ENCODE results near the gene ISOC2.
"Not testable (repeated sequence)": the region's sequence is repeated elsewhere in the genome, so short reads cannot be mapped to it uniquely, and the experiment has no call there.

ISOC2 gene

GRCh38 chr19:55449469-55449868 is 12.0 kb downstream of the ISOC2 start:
- Histone ChIP-seq H3K9ac (ENCODE audit: low read depth, low read length, poor library complexity, severe bottlenecking) (no peak overlapping the region), H3K36me3 (ENCODE audit: insufficient read depth, low read length) (no peaks in the 10 kb centered on the region), H3K27me3 (ENCODE audit: insufficient read depth, low read length, poor library complexity, severe bottlenecking) (no peaks in the 10 kb centered on the region), H3K4me2 (ENCODE audit: low read depth, low read length, poor library complexity, severe bottlenecking) (no peak overlapping the region), H3F3A (ENCODE audit: low read depth) (no peaks in the 10 kb centered on the region), H4K20me1 (ENCODE audit: insufficient read depth, low read length, poor library complexity, severe bottlenecking) (no peaks in the 10 kb centered on the region), H3K4me3 (ENCODE audit: low read length, poor library complexity, severe bottlenecking) (no peak overlapping the region), H2AFZ (ENCODE audit: low read length) (no peak overlapping the region), H3K9me3 (ENCODE audit: insufficient read depth, low read depth, low read length) (no peaks in the 10 kb centered on the region), H3K4me1 (ENCODE audit: insufficient read depth, low read length, poor library complexity, severe bottlenecking) (no peaks in the 10 kb centered on the region), H3K79me2 (ENCODE audit: insufficient read depth, low read length) (no peaks in the 10 kb centered on the region), H3K9me2 (replicated peaks; ENCODE audit: low read depth, low read length) (no peaks in the 10 kb centered on the region)
- TF ChIP-seq, protein P1, sequence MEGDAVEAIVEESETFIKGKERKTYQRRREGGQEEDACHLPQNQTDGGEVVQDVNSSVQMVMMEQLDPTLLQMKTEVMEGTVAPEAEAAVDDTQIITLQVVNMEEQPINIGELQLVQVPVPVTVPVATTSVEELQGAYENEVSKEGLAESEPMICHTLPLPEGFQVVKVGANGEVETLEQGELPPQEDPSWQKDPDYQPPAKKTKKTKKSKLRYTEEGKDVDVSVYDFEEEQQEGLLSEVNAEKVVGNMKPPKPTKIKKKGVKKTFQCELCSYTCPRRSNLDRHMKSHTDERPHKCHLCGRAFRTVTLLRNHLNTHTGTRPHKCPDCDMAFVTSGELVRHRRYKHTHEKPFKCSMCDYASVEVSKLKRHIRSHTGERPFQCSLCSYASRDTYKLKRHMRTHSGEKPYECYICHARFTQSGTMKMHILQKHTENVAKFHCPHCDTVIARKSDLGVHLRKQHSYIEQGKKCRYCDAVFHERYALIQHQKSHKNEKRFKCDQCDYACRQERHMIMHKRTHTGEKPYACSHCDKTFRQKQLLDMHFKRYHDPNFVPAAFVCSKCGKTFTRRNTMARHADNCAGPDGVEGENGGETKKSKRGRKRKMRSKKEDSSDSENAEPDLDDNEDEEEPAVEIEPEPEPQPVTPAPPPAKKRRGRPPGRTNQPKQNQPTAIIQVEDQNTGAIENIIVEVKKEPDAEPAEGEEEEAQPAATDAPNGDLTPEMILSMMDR (conservative IDR thresholded peaks at IDR 0.05; ENCODE audit: low read length), result no peak
- TF ChIP-seq EZH2phosphoT487 (IDR thresholded peaks at IDR 0.05; ENCODE audit: borderline replicate concordance), result no peak

- not testable (repeated sequence) for H3K4me2 ChIP-seq (ENCODE audit: low read depth, low read length, poor library complexity, severe bottlenecking); H3F3A ChIP-seq (ENCODE audit: low read depth); H4K20me1 ChIP-seq (ENCODE audit: insufficient read depth, low read length, poor library complexity, severe bottlenecking); H3K4me3 ChIP-seq (ENCODE audit: low read length, poor library complexity, severe bottlenecking); H3K4me1 ChIP-seq (ENCODE audit: insufficient read depth, low read length, poor library complexity, severe bottlenecking); H2AFZ ChIP-seq (ENCODE audit: low read length); H3K27me3 ChIP-seq (ENCODE audit: insufficient read depth, low read length, poor library complexity, severe bottlenecking); H3K9me3 ChIP-seq (ENCODE audit: insufficient read depth, low read depth, low read length); H3K9ac ChIP-seq (ENCODE audit: low read depth, low read length, poor library complexity, severe bottlenecking); H3K36me3 ChIP-seq (ENCODE audit: insufficient read depth, low read length); H3K9me2 ChIP-seq (replicated peaks; ENCODE audit: low read depth, low read length); H3K79me2 ChIP-seq (ENCODE audit: insufficient read depth, low read length)
Observed at GRCh38 chr19:55448175-55448490, 13.3 kb downstream of the ISOC2 start.

DNA sequence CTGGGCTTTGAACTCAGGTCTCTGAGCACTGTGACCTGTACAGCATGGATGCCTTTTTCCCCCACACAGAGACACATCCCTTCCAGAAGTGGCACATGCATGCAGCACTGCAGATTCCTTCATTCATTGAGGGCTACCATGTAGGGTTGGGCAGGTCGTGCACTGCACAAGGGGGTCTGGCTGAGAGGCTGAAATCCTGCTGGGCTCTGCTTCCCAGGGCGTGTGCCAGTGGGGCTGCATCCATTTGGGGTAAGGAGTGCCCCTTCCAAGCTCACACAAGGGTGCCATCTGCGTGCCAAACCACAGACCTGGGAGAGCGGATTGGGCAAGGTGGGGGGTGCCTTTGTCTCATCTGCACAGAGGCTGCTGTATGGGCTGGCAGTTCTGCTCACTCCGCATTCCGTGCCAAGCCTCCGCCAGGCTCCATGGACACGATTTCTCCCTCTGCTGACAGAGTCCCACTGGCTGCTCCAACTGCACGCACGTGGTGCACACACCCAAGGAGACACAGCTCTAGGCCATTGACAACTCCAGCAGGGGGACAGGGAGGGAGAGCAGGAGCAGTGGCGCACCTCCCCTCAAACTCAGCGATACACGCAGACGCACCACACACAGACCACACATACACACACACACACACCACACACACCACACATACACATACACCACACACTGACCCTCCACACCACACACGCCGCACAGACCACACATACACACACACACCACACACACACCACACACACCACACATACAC is 13.8 kb downstream of the ISOC2 start:
- no peaks in the 10 kb centered on the region for H3K36me3 ChIP-seq (ENCODE audit: insufficient read depth, low read length)
- no peaks in the 10 kb centered on the region for H3F3A ChIP-seq (ENCODE audit: low read depth)
- no peak overlapping the region for H3K4me2 ChIP-seq (ENCODE audit: low read depth, low read length, poor library complexity, severe bottlenecking)
- no peaks in the 10 kb centered on the region for H3K9me3 ChIP-seq (ENCODE audit: insufficient read depth, low read depth, low read length)
- H3K9ac ChIP-seq (ENCODE audit: low read depth, low read length, poor library complexity, severe bottlenecking), result no peak overlapping the region
- no peaks in the 10 kb centered on the region for H3K4me1 ChIP-seq (ENCODE audit: insufficient read depth, low read length, poor library complexity, severe bottlenecking)
- no peaks in the 10 kb centered on the region for H3K79me2 ChIP-seq (ENCODE audit: insufficient read depth, low read length)
- H3K9me2 ChIP-seq (replicated peaks; ENCODE audit: low read depth, low read length), result no peaks in the 10 kb centered on the region
- H4K20me1 ChIP-seq (ENCODE audit: insufficient read depth, low read length, poor library complexity, severe bottlenecking), result no peaks in the 10 kb centered on the region
- no peak for TF ChIP-seq EZH2phosphoT487 (IDR thresholded peaks at IDR 0.05; ENCODE audit: borderline replicate concordance)
- TF ChIP-seq, protein P1 (conservative IDR thresholded peaks at IDR 0.05; ENCODE audit: low read length), result no peak
- H2AFZ ChIP-seq (ENCODE audit: low read length), result no peak overlapping the region
- H3K27me3 ChIP-seq (ENCODE audit: insufficient read depth, low read length, poor library complexity, severe bottlenecking), result no peaks in the 10 kb centered on the region
- no peak overlapping the region for H3K4me3 ChIP-seq (ENCODE audit: low read length, poor library complexity, severe bottlenecking)

GRCh38 chr19:55446060-55446459 is 15.4 kb downstream of the ISOC2 start:
- Histone ChIP-seq H3K9me2 (replicated peaks; ENCODE audit: low read depth, low read length) (no peaks in the 10 kb centered on the region), H4K20me1 (ENCODE audit: insufficient read depth, low read length, poor library complexity, severe bottlenecking) (no peaks in the 10 kb centered on the region), H3K9me3 (ENCODE audit: insufficient read depth, low read depth, low read length) (no peaks in the 10 kb centered on the region), H3K27me3 (ENCODE audit: insufficient read depth, low read length, poor library complexity, severe bottlenecking) (no peaks in the 10 kb centered on the region), H3K4me1 (ENCODE audit: insufficient read depth, low read length, poor library complexity, severe bottlenecking) (no peaks in the 10 kb centered on the region), H3K9ac (ENCODE audit: low read depth, low read length, poor library complexity, severe bottlenecking) (no peak overlapping the region), H3K79me2 (ENCODE audit: insufficient read depth, low read length) (no peaks in the 10 kb centered on the region), H3K4me3 (ENCODE audit: low read length, poor library complexity, severe bottlenecking) (no peak overlapping the region), H3F3A (ENCODE audit: low read depth) (no peaks in the 10 kb centered on the region), H3K4me2 (ENCODE audit: low read depth, low read length, poor library complexity, severe bottlenecking) (no peak overlapping the region), H2AFZ (ENCODE audit: low read length) (no peak overlapping the region), H3K36me3 (ENCODE audit: insufficient read depth, low read length) (no peaks in the 10 kb centered on the region)
- TF ChIP-seq, protein P1 (conservative IDR thresholded peaks at IDR 0.05; ENCODE audit: low read length), result no peak
- no peak for TF ChIP-seq EZH2phosphoT487 (IDR thresholded peaks at IDR 0.05; ENCODE audit: borderline replicate concordance)
